AG09309 (cell line): ENCODE data around the gene SH3BGRL2.
"Not testable (repeated sequence)": the region's sequence is repeated elsewhere in the genome, so short reads cannot be mapped to it uniquely, and the experiment has no call there.

Experiments used
- DNase-seq: peaks from one replicate; pipeline ENCODE4 v3.0.0-alpha.2; 2010; ENCODE audit warnings: low read depth
- H3K4me3 ChIP-seq: 2 replicates; pipeline ENCODE4 v1.5.1; 2011; ENCODE audit warnings: mild to moderate bottlenecking, low read depth, low read length, moderate library complexity; ENCODE audit not compliant: control insufficient read depth
- CTCF ChIP-seq: IDR thresholded peaks from 2 replicates; pipeline ENCODE4 v1.5.1; 2011; ENCODE audit warnings: mild to moderate bottlenecking, low read depth, low read length, inconsistent platforms; ENCODE audit not compliant: insufficient read depth, control insufficient read depth; ENCODE audit errors: missing control alignments

The SH3BGRL2 gene

GRCh38 chr6:79672631-79673111 lies 41.5 kb downstream of the SH3BGRL2 start:
- DNase-seq: no peak
- peak; percentile 56 for TF ChIP-seq CTCF

GRCh38 chr6:79673947-79674346 lies 42.8 kb downstream of the SH3BGRL2 start:
- TF ChIP-seq CTCF: no peak
- no peak overlapping the region for H3K4me3 ChIP-seq
- no peak for DNase-seq

More at GRCh38 chr6:79672631-79673111, 41.5 kb downstream of the SH3BGRL2 start:
- H3K4me3 ChIP-seq: no peak overlapping the region

DNA sequence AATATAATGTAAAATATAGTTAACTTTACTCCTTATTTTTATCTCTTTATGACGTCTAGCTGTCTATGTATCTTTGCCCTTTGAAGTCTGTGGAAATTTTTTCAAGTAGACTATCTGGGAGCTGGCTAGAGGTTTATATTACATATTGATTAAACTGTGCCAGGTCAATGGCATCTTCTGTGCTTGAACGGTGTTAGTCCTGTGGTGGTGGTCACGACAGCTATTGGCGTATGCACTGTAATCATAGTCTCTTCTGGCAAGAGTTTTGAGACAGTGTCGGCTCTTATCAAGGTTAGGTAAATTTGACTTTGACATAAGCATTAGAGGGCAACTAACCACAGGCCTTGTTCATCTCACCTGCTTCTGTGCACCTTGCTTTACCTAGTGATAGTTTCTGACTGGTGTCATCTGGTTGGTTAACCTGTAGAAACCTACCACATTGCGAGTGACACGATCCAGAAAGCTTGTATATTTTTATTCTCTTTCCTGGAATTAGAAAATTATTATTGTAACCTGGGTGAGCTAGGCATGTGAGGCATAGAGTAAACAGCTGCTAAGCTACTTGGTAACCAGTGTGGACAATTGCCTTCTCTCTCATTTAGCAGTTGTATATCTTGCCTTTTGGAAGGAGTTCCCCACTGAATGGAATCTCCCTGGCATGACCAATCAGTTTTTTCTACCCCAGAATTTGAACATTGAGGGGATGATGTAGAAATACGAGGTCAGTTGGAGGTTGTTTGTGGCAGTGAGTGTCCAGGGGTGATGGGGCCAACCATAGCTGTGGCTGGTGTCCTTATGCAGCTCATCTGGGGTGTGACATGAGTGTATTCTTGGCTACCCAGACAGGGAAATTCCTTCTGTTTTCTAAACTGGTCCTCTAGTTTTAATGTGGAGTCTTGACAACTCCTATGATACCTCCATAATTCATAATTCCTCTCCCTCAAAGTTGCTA lies 45.9 kb downstream of the SH3BGRL2 start:
- TF ChIP-seq CTCF: no peak
- no peak overlapping the region for H3K4me3 ChIP-seq
- no peak for DNase-seq

- not testable (repeated sequence) for DNase-seq, H3K4me3 ChIP-seq
Observed at GRCh38 chr6:79682682-79683081, 51.6 kb downstream of the SH3BGRL2 start.

GRCh38 chr6:79684876-79685275 lies 53.7 kb downstream of the SH3BGRL2 start:
- no peak for DNase-seq
- H3K4me3 ChIP-seq: no peak overlapping the region
- TF ChIP-seq CTCF: no peak

DNA sequence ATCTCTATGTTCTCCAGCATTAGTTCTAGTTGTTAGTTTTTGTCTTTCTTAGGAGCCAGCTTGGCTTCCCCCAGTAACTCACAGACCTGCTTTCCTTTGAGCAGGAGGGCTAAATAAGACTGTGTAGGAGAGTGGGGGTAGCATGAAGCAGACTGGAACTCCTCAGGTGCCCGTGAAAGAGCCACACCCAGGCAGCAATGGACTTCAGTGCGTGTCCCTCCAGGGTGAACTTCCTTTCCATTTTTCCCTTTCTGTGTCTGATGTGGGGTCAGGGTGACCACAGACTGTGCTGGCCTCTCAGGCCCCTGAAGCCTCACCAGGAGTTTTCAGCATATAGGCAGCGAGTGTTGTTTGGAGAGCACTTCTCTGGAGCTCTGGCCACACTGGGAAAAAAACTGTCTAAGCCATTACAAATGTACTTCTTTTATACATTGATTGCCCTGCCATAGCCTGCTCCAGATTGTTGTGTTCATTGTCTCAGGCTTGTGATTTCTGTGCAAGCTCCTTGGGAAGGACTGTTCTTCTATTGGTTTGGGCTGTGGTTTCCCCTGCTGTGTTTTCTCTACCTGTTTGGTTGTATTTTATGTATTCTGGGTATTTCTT lies 55.7 kb downstream of the SH3BGRL2 start:
- DNase-seq: no peak
- no peak overlapping the region for H3K4me3 ChIP-seq
- TF ChIP-seq CTCF: no peak

- no peak for TF ChIP-seq CTCF
- H3K4me3 ChIP-seq: no peak overlapping the region
- DNase-seq: no peak
Observed at GRCh38 chr6:79687759-79688158, 56.6 kb downstream of the SH3BGRL2 start.
